Testis (tissue), 2 donors: Measurements from ENCODE around the gene ABT1.

Source experiments
- CTCF ChIP-seq, 3 experiments: fragments of 450-650 bp in 2 of 3; fragments of 200-600 bp in 1 of 3; sonication (generic) in 1 of 3; IDR thresholded peaks; one replicate each; pipeline ENCODE4 v1.5.1; 2016 to 2019; ENCODE audit warnings: antibody characterized with exemption in 3 of 3, mild to moderate bottlenecking in 2 of 3, moderate library complexity in 1 of 3
- POLR2A ChIP-seq: fragments of 450-650 bp; IDR thresholded peaks from one replicate; pipeline ENCODE4 v1.6.1; 2017; ENCODE audit warnings: antibody characterized with exemption, mild to moderate bottlenecking, moderate library complexity

- no peak for TF ChIP-seq CTCF (IDR thresholded peaks at IDR 0.05)
- no peak for TF ChIP-seq POLR2A
Observed at GRCh38 chr6:26569433-26569764, 27.4 kb upstream of the ABT1 start.
